GM21717 (cell line): ENCODE results near the gene IGFLR1.
"Not testable (repeated sequence)": the region's sequence is repeated elsewhere in the genome, so short reads cannot be mapped to it uniquely, and the experiment has no call there.

Source experiments
- ATAC-seq: cut with Tn5 transposase; IDR thresholded peaks from one replicate; pipeline ENCODE4 v1.9.1; 2021; ENCODE audit warnings: mild to moderate bottlenecking, moderate library complexity; ENCODE audit not compliant: unreplicated experiment

IGFLR1 gene

DNA sequence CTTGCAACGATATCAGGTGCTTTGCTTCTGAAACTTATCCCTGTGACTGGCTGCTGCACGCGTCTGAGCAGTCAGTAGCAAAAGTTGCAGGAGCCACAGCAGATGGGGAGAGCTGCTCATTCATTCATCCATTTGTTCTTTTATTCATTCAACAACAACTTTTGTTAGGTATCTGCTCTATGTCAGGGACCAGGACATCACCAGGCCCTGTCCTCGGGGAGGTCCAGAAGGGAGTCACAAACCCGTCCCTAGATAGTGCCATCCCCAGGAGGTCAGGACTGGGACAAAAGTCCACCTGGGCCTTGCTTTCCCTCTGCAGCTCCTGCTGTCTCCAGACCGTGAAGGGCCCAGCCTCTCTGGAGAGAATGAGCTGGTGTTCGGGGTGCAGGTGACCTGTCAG, 35.7 kb upstream of the IGFLR1 start:
- no peak for ATAC-seq

GRCh38 chr19:35777086-35777841, 35.0 kb upstream of the IGFLR1 start:
- no peak for ATAC-seq

GRCh38 chr19:35776102-35776788, 34.0 kb upstream of the IGFLR1 start:
- no peak for ATAC-seq

GRCh38 chr19:35775298-35776101, 33.2 kb upstream of the IGFLR1 start, which contains the start of gene ARHGAP33:
Gene ARHGAP33 (plus strand): TSS chr19:35775564. CDS start chr19:35775659, 95 bp downstream.
- ATAC-seq: peak; percentile 75

- ATAC-seq: no peak
Measured at GRCh38 chr19:35775046-35775297, 32.7 kb upstream of the IGFLR1 start.

DNA sequence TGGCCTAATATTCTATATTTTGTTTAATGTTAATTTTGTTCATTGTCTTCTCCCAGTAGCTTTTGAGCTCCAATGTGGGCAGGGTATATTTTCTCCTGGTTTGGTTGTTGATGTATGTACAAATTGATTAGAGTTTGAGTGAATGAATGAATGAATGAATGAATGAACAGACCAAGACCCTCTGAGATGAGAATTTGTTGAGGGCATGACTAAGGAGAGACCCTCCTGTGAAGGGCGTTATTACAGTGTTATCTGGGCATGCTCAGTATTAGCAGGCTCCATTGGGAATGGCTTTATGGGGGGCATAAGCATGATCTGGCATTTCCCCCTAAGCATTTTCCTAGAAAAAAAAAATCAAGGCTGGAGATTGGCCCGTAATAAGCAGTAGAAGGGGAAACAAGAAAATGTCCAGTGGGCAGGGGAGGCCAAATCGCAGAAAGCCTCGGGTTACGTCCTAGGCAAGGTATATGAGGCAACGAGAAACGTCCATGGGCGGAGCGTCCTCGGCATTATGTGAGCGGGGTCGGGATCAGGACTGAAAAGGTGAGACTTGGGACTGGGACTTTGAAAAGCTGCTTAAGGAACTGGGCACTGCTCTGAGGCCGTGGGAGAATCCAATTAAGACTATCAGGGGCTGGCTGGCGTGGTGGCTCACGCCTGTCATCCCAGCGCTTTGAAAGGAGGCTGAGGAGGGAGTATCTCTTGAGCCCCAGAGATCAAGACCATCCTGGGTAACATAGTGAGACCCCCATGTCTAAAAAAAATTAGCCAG, 32.2 kb upstream of the IGFLR1 start:
- ATAC-seq: no peak

DNA sequence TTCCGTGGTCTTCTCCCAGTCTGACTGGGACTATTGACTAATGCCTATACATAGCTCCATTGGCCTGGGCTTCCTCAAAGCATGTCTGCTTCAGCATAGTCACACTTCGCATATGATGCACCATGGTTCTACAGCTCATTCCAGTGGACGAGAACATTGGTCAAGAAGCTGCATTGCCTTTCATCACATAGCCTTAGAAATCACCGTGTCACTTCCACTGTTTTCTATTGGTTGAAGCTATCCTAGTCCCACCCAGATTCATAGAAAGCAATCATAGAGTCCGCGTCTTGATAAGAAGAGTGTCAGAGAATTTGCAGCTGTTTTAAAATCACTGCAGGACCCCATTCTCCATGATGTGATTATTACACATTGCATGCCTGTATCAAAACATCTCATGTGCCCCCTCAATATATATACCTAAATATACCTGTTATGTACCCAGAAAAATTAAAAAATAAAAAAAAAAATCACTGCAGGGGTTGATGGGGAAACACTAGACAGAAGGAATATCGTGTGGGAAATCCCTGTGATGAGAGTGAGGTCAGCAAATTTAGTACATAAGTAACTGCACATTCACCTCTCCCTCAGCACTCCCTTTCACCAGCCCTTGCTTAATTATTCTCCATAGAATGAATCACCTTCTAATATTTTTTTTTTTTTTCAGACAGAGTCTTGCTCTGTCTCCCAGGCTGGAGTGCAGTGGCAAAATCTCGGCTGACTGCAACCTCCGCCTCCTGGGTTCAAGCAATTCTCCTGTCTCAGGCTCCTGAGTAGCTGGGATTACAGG, 31.0 kb upstream of the IGFLR1 start:
- ATAC-seq: no peak

- not testable (repeated sequence) for ATAC-seq
Measured at GRCh38 chr19:35772362-35772761, 30.1 kb upstream of the IGFLR1 start.

GRCh38 chr19:35768082-35768421, 25.8 kb upstream of the IGFLR1 start:
- ATAC-seq: no peak

GRCh38 chr19:35767288-35768081, 25.2 kb upstream of the IGFLR1 start:
- no peak for ATAC-seq

- no peak for ATAC-seq
Measured at GRCh38 chr19:35766571-35767104, 24.4 kb upstream of the IGFLR1 start.

- ATAC-seq: no peak
Measured at GRCh38 chr19:35764432-35765315, 22.4 kb upstream of the IGFLR1 start.

GRCh38 chr19:35760711-35761349, 18.6 kb upstream of the IGFLR1 start:
- no peak for ATAC-seq

DNA sequence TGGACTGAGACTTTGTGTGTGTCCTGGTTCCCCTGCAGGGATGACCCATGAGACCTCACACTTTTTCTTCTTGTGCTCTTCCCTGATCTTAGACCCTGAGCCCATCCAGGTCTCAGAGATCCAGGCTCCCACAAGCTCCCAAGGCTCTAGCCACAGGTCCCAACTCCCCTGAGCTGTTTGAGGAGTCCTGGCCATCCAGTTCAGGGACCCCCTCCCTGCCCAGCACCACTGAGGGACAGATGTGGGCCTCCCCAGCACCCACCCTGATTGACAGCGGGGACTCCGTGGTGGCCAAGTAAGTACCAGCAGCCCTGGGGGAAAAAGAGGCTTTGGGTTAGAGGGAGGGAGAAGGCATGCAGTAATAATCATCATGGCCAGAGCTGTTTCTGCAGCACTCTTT, 17.4 kb upstream of the IGFLR1 start:
- ATAC-seq: no peak

- ATAC-seq: peak; percentile 84
Measured at GRCh38 chr19:35757749-35758608, 15.7 kb upstream of the IGFLR1 start, which contains the start of gene PROSER3. Gene PROSER3 (plus strand): TSS chr19:35758176. CDS start chr19:35758216, 40 bp downstream.

- peak; percentile 5 for ATAC-seq
Measured at GRCh38 chr19:35757231-35757748, 15.0 kb upstream of the IGFLR1 start.
